GM23338 (cell line): Measurements from ENCODE around the gene CMSS1. TPM values are rescaled to one million over a fixed set of nuclear protein-coding genes. Genes with fewer than 3 reads are reported as not detected.

Source experiments
- ATAC-seq: fragments of 200-7000 bp; cut with Tn5 transposase; 3 replicates; pipeline ENCODE4 v1.9.1; 2020
- DNase-seq: peaks from one replicate; pipeline ENCODE4 v3.0.0-alpha.2; 2015; ENCODE audit warnings: low spot score
- H2AFZ ChIP-seq: fragments of 200-600 bp; sonication (generic); 2 replicates; pipeline ENCODE4 v1.8.0; 2016; ENCODE audit warnings: antibody characterized with exemption, mild to moderate bottlenecking, moderate library complexity
- H3F3A ChIP-seq: fragments of 200-600 bp; sonication (generic); replicated peaks from 2 replicates; pipeline ENCODE4 v1.8.0; 2017; ENCODE audit warnings: antibody characterized with exemption, mixed run types, low read depth
- H3K27ac ChIP-seq: fragments of 200-600 bp; sonication (generic); 2 replicates; pipeline ENCODE4 v1.6.1; 2016; ENCODE audit warnings: low read depth
- H3K27me3 ChIP-seq: fragments of 200-600 bp; sonication (generic); 2 replicates; pipeline ENCODE4 v1.8.0; 2016; ENCODE audit warnings: mild to moderate bottlenecking, mixed run types, moderate library complexity; ENCODE audit not compliant: insufficient read depth
- H3K36me3 ChIP-seq: fragments of 200-600 bp; sonication (generic); 2 replicates; pipeline ENCODE4 v1.8.0; 2016; ENCODE audit warnings: mild to moderate bottlenecking; ENCODE audit not compliant: insufficient read depth
- H3K4me1 ChIP-seq: fragments of 200-600 bp; sonication (generic); 2 replicates; pipeline ENCODE4 v1.8.0; 2016; ENCODE audit warnings: mild to moderate bottlenecking, moderate library complexity; ENCODE audit not compliant: insufficient read depth
- H3K4me2 ChIP-seq: fragments of 200-600 bp; sonication (generic); 2 replicates; pipeline ENCODE4 v1.7.1; 2017; ENCODE audit warnings: mixed run types
- H3K4me3 ChIP-seq: fragments of 200-600 bp; sonication (generic); 2 replicates; pipeline ENCODE4 v1.6.1; 2016; ENCODE audit warnings: mixed run types
- H3K79me2 ChIP-seq: fragments of 200-600 bp; sonication (generic); replicated peaks from 2 replicates; pipeline ENCODE4 v1.8.0; 2017; ENCODE audit warnings: mild to moderate bottlenecking; ENCODE audit not compliant: insufficient read depth
- H3K9me2 ChIP-seq: fragments of 200-600 bp; sonication (generic); 2 replicates; pipeline ENCODE4 v1.8.0; 2017; ENCODE audit not compliant: insufficient read depth
- H4K20me1 ChIP-seq: fragments of 200-600 bp; sonication (generic); replicated peaks from 2 replicates; pipeline ENCODE4 v1.8.0; 2017; ENCODE audit warnings: mild to moderate bottlenecking; ENCODE audit not compliant: insufficient read depth
- H3K27ac Mint-ChIP-seq: 2 replicates; pipeline ENCODE4 v1.8.0; 2020; ENCODE audit warnings: inconsistent platforms, mild to moderate bottlenecking, moderate library complexity, mixed read lengths
- H3K27me3 Mint-ChIP-seq: 3 replicates; pipeline ENCODE4 v1.8.0; 2022; ENCODE audit warnings: low read depth, mild to moderate bottlenecking, moderate library complexity, mixed read lengths, inconsistent platforms; ENCODE audit not compliant: insufficient read depth, poor library complexity
- H3K36me3 Mint-ChIP-seq: 3 replicates; pipeline ENCODE4 v1.8.0; 2021; ENCODE audit warnings: low read depth, mild to moderate bottlenecking, inconsistent platforms, moderate library complexity, mixed read lengths
- H3K4me1 Mint-ChIP-seq: 3 replicates; pipeline ENCODE4 v1.8.0; 2020; ENCODE audit warnings: mild to moderate bottlenecking, inconsistent platforms, mixed read lengths
- H3K4me3 Mint-ChIP-seq: 3 replicates; pipeline ENCODE4 v1.8.0; 2021; ENCODE audit warnings: moderate library complexity, mild to moderate bottlenecking, inconsistent platforms, mixed read lengths
- H3K9me3 Mint-ChIP-seq: 3 replicates; pipeline ENCODE4 v1.8.0; 2020; ENCODE audit warnings: moderate library complexity, mild to moderate bottlenecking, inconsistent platforms, mixed read lengths
- CREB1 ChIP-seq: fragments of 250-450 bp; sonication (Bioruptor Pico); IDR thresholded peaks from 2 replicates; pipeline ENCODE4 v1.5.0; 2020; ENCODE audit warnings: low read depth, mild to moderate bottlenecking, moderate library complexity
- NANOG ChIP-seq: IDR thresholded peaks from 2 replicates; pipeline ENCODE4 v1.6.1; 2016; ENCODE audit warnings: antibody characterized with exemption, borderline replicate concordance
- STAT1 ChIP-seq: IDR thresholded peaks from one replicate; pipeline ENCODE4 v1.6.1; 2016; ENCODE audit warnings: antibody characterized with exemption; ENCODE audit not compliant: unreplicated experiment
- ZNF114 ChIP-seq: fragments of 250-450 bp; sonication (Bioruptor Pico); IDR thresholded peaks from 2 replicates; pipeline ENCODE4 v1.5.0; 2020; ENCODE audit warnings: mild to moderate bottlenecking, moderate library complexity
- ZNF331 ChIP-seq: fragments of 250-450 bp; sonication (Bioruptor Pico); IDR thresholded peaks from 2 replicates; pipeline ENCODE4 v1.5.0; 2020; ENCODE audit warnings: low read depth, mild to moderate bottlenecking, moderate library complexity
- polyA plus RNA-seq: library from polyadenylated mRNA; unstranded; fragments of >200 nt; fragmentation: Nextera tagmentation; extraction: Ambion mirVana; gene quantifications from 2 replicates; pipeline ENCODE4 v1.2.1, GENCODE V29; 2016
- total RNA-seq: library from RNA; depleted of rRNA; stranded (reverse); fragments of >200 nt; shearing (Covaris generic); gene quantifications from 2 replicates; pipeline ENCODE4 v1.2.3, GENCODE V29; 2014
- TF ChIP-seq, protein P1 (sequence below), 2 experiments: fragments of 200-600 bp in 1 of 2; sonication (generic) in 1 of 2; conservative IDR thresholded peaks; 2 replicates each; pipeline versions ENCODE4 v1.5.1 to v1.6.1; 2016 to 2017; ENCODE audit warnings: antibody characterized with exemption in 2 of 2, low read depth in 2 of 2, mild to moderate bottlenecking in 2 of 2, moderate library complexity in 1 of 2
- TF ChIP-seq, protein P2 (sequence below): IDR thresholded peaks from one replicate; pipeline ENCODE4 v1.6.1; 2018; ENCODE audit warnings: antibody characterized with exemption; ENCODE audit not compliant: unreplicated experiment
- TF ChIP-seq, protein P3 (sequence below): IDR thresholded peaks from 2 replicates; pipeline ENCODE4 v1.6.1; 2016; ENCODE audit warnings: antibody characterized with exemption

Gene CMSS1
- total and polyA plus RNA-seq, 2 experiments from 2014 or later, result 39.4 to 187 TPM

DNA sequence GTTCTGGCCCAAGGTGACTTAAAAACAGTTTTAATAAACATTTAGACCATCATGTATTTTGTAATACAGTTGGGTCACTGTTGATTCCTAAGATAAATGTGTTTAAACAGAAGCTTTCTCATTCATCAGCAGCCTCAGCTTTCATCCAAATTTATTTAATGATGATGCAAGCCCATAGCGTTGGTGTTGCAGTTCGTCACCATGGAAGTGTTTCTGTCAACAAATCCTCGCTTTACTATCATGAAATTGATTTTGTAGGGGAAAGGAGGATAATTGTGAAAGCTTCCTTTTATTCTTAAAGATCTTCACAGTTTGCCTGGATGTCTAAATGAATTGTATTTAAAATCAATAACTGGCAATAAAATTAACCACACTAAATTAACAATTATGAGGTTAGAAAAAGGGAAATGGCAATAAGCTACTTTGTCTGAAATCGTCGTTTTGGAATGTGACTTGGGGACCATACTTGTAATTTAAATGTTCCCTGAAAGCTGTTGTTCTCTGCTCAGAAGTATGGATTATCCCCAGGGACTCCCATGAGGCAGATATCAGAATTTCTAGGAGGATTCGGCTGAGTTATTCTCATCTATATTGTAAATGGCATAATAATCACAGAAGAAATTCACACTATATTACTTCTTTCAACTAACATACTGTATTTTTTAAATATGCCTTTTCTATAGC, 29.0 kb downstream of the CMSS1 start (continued):
- TF ChIP-seq, protein P1, sequence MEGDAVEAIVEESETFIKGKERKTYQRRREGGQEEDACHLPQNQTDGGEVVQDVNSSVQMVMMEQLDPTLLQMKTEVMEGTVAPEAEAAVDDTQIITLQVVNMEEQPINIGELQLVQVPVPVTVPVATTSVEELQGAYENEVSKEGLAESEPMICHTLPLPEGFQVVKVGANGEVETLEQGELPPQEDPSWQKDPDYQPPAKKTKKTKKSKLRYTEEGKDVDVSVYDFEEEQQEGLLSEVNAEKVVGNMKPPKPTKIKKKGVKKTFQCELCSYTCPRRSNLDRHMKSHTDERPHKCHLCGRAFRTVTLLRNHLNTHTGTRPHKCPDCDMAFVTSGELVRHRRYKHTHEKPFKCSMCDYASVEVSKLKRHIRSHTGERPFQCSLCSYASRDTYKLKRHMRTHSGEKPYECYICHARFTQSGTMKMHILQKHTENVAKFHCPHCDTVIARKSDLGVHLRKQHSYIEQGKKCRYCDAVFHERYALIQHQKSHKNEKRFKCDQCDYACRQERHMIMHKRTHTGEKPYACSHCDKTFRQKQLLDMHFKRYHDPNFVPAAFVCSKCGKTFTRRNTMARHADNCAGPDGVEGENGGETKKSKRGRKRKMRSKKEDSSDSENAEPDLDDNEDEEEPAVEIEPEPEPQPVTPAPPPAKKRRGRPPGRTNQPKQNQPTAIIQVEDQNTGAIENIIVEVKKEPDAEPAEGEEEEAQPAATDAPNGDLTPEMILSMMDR (conservative IDR thresholded peaks at IDR 0.05; ENCODE audit: low read depth in 2 of 2), result no peak

DNA sequence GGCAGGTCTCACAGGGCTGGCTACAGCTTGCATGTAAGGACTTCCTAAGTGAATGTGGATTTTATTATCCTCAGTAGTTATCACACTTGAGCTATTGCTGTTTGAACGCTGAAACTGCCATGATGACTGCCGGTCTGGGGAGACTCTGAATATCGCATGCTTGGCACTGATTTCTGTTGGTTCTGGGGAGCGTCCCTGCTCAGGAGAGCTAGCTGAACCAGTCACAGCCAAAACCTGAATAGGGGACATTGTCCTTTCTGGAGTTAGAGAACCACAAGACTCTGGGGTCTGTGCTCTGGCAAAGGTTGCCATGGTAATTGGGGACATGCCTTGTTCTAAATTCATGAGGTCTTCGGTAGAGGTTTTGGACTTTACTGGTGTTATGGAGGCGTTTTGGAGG, 30.8 kb downstream of the CMSS1 start:
- H3K27ac Mint-ChIP-seq, result no peak overlapping the region

DNA sequence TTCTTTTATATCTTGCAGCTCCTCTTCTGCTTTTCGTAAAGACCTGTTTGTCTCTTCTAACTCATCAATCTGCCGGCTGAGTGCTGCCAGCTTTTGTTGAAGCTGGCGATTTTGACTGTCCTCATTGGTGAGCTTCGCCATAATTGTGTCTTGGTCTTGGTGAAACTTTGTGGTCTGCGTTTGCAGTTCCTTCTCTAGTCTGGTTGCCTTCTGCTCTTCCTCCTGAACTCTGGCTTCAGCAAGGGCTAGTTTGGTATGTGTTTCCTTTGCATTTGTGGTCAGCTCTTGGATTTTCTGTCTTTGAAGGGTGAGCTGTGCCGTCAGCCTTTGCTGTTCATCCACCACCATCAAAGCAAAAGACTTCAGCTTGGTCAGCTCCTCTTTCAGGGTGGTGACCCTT, 32.9 kb downstream of the CMSS1 start:
- H3K27ac Mint-ChIP-seq, result no peak overlapping the region
- no peak for TF ChIP-seq STAT1
- TF ChIP-seq, protein P2, sequence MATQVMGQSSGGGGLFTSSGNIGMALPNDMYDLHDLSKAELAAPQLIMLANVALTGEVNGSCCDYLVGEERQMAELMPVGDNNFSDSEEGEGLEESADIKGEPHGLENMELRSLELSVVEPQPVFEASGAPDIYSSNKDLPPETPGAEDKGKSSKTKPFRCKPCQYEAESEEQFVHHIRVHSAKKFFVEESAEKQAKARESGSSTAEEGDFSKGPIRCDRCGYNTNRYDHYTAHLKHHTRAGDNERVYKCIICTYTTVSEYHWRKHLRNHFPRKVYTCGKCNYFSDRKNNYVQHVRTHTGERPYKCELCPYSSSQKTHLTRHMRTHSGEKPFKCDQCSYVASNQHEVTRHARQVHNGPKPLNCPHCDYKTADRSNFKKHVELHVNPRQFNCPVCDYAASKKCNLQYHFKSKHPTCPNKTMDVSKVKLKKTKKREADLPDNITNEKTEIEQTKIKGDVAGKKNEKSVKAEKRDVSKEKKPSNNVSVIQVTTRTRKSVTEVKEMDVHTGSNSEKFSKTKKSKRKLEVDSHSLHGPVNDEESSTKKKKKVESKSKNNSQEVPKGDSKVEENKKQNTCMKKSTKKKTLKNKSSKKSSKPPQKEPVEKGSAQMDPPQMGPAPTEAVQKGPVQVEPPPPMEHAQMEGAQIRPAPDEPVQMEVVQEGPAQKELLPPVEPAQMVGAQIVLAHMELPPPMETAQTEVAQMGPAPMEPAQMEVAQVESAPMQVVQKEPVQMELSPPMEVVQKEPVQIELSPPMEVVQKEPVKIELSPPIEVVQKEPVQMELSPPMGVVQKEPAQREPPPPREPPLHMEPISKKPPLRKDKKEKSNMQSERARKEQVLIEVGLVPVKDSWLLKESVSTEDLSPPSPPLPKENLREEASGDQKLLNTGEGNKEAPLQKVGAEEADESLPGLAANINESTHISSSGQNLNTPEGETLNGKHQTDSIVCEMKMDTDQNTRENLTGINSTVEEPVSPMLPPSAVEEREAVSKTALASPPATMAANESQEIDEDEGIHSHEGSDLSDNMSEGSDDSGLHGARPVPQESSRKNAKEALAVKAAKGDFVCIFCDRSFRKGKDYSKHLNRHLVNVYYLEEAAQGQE, result no peak
- no peak for TF ChIP-seq NANOG
- TF ChIP-seq ZNF331 (CRISPR knock-in tag), result no peak
- no peak for TF ChIP-seq ZNF114 (CRISPR knock-in tag)
- TF ChIP-seq, protein P3, sequence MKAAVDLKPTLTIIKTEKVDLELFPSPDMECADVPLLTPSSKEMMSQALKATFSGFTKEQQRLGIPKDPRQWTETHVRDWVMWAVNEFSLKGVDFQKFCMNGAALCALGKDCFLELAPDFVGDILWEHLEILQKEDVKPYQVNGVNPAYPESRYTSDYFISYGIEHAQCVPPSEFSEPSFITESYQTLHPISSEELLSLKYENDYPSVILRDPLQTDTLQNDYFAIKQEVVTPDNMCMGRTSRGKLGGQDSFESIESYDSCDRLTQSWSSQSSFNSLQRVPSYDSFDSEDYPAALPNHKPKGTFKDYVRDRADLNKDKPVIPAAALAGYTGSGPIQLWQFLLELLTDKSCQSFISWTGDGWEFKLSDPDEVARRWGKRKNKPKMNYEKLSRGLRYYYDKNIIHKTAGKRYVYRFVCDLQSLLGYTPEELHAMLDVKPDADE, result no peak
- TF ChIP-seq, protein P1 (conservative IDR thresholded peaks at IDR 0.05; ENCODE audit: low read depth in 2 of 2), result no peak
- no peak for TF ChIP-seq CREB1 (CRISPR knock-in tag)
- no peak for ATAC-seq

More for the DNA sequence above, 30.8 kb downstream of the CMSS1 start:
- H3K4me3 ChIP-seq, result no peak overlapping the region
- no peak overlapping the region for H3K27ac ChIP-seq
- no peak overlapping the region for H2AFZ ChIP-seq
- TF ChIP-seq ZNF331 (CRISPR knock-in tag), result no peak
- no peaks in the 10 kb centered on the region for H3K27me3 ChIP-seq
- no peaks in the 10 kb centered on the region for H3F3A ChIP-seq
- no peaks in the 10 kb centered on the region for H3K36me3 Mint-ChIP-seq
- no peaks in the 10 kb centered on the region for H3K36me3 ChIP-seq
- H4K20me1 ChIP-seq, result no peaks in the 10 kb centered on the region; the same call in 1 of the 2 replicates
- ATAC-seq, result no peak
- H3K9me2 ChIP-seq, result no peaks in the 10 kb centered on the region; the same call in 1 of the 2 replicates
- peaks cover 72% of the 10 kb centered on the region for H3K79me2 ChIP-seq
- H3K4me2 ChIP-seq, result no peak overlapping the region
- H3K4me1 Mint-ChIP-seq, result peaks cover 37% of the 10 kb centered on the region
- H3K4me1 ChIP-seq, result peaks cover 15% of the 10 kb centered on the region
- H3K9me3 Mint-ChIP-seq, result no peaks in the 10 kb centered on the region
- H3K27me3 Mint-ChIP-seq, result peaks cover 3% of the 10 kb centered on the region
- H3K4me3 Mint-ChIP-seq, result no peak overlapping the region
- DNase-seq, result no peak

More for the DNA sequence above, 32.9 kb downstream of the CMSS1 start:
- no peaks in the 10 kb centered on the region; the same call in 1 of the 2 replicates for H4K20me1 ChIP-seq
- H3K4me1 ChIP-seq, result peaks cover 31% of the 10 kb centered on the region
- H3K4me2 ChIP-seq, result no peak overlapping the region
- H3K36me3 ChIP-seq, result no peaks in the 10 kb centered on the region
- no peaks in the 10 kb centered on the region for H3K27me3 ChIP-seq
- DNase-seq, result no peak
- peaks cover 39% of the 10 kb centered on the region for H3K4me1 Mint-ChIP-seq
- H3K27ac ChIP-seq, result no peak overlapping the region
- H3K4me3 Mint-ChIP-seq, result no peak overlapping the region
- no peak overlapping the region for H2AFZ ChIP-seq
- no peaks in the 10 kb centered on the region for H3K36me3 Mint-ChIP-seq
- H3K9me3 Mint-ChIP-seq, result no peaks in the 10 kb centered on the region
- no peaks in the 10 kb centered on the region for H3F3A ChIP-seq
- H3K9me2 ChIP-seq, result no peaks in the 10 kb centered on the region; the same call in 1 of the 2 replicates
- H3K27me3 Mint-ChIP-seq, result no peaks in the 10 kb centered on the region
- no peak overlapping the region for H3K4me3 ChIP-seq
- peaks cover 74% of the 10 kb centered on the region for H3K79me2 ChIP-seq
